HCT116 (cell line): ENCODE results near the gene GRK1.

Experiments
- ATF3 ChIP-seq: IDR thresholded peaks from 2 replicates; pipeline ENCODE4 v1.6.1; 2012
- CBX3 ChIP-seq: IDR thresholded peaks from 2 replicates; pipeline ENCODE4 v1.6.1; 2012; ENCODE audit warnings: low read depth
- CEBPB ChIP-seq: IDR thresholded peaks from 2 replicates; pipeline ENCODE4 v1.6.1; 2012; ENCODE audit warnings: low read depth
- CTCF ChIP-seq, 3 experiments: fragments of 200-600 bp in 1 of 3; sonication (generic) in 1 of 3; IDR thresholded peaks in 2 of 3; conservative IDR thresholded peaks in 1 of 3; 2 replicates each; pipeline ENCODE4 v1.5.1; 2012 to 2017; ENCODE audit warnings: low read depth in 2 of 3, low read length in 2 of 3, antibody characterized with exemption in 1 of 3, borderline replicate concordance in 1 of 3, control low read depth in 1 of 3, mild to moderate bottlenecking in 1 of 3, mixed read lengths in 1 of 3, mixed run types in 1 of 3, moderate library complexity in 1 of 3; ENCODE audit not compliant: insufficient read depth in 1 of 3
- EZH2 ChIP-seq: fragments of 200-600 bp; sonication (generic); IDR thresholded peaks from 2 replicates; pipeline ENCODE4 v1.6.1; 2017; ENCODE audit warnings: antibody characterized with exemption, mixed run types
- EZH2phosphoT487 ChIP-seq: fragments of 200-600 bp; IDR thresholded peaks from 2 replicates; pipeline ENCODE4 v1.6.1; 2018; ENCODE audit warnings: antibody characterized with exemption, borderline replicate concordance
- POLR2A ChIP-seq: IDR thresholded peaks from 2 replicates; pipeline ENCODE4 v1.7.0; 2011; ENCODE audit warnings: borderline replicate concordance; ENCODE audit not compliant: insufficient read depth, insufficient read length; ENCODE audit errors: extremely low read depth
- POLR2AphosphoS5 ChIP-seq: IDR thresholded peaks from 2 replicates; pipeline ENCODE4 v1.6.1; 2011; ENCODE audit warnings: mild to moderate bottlenecking, low read depth, low read length, moderate library complexity
- RAD21 ChIP-seq: IDR thresholded peaks from 2 replicates; pipeline ENCODE4 v1.6.1; 2012; ENCODE audit warnings: low read depth, mild to moderate bottlenecking
- REST ChIP-seq: IDR thresholded peaks from 2 replicates; pipeline ENCODE4 v1.6.1; 2012; ENCODE audit warnings: low read depth
- SIN3A ChIP-seq: IDR thresholded peaks from 2 replicates; pipeline ENCODE4 v1.6.1; 2012; ENCODE audit warnings: low read depth
- TCF7L2 ChIP-seq: IDR thresholded peaks from 2 replicates; pipeline ENCODE4 v1.7.0; 2011; ENCODE audit warnings: borderline replicate concordance, inconsistent platforms; ENCODE audit not compliant: insufficient read depth, insufficient read length; ENCODE audit errors: extremely low read depth

GRCh38 chr13:113748101-113748861 lies 81.3 kb downstream of the GRK1 start:
- TF ChIP-seq REST (no peak), POLR2A (no peak), CTCF (IDR thresholded peaks at IDR 0.05 in 2 of 3, conservative IDR thresholded peaks at IDR 0.05 in 1 of 3; ENCODE audit: borderline replicate concordance in 1 of 3, insufficient read depth in 1 of 3, low read depth in 2 of 3, low read length in 2 of 3) (no peak), EZH2 (no peak), RAD21 (no peak), POLR2AphosphoS5 (no peak), EZH2phosphoT487 (no peak), SIN3A (no peak), TCF7L2 (no peak), ATF3 (no peak), CBX3 (no peak), CEBPB (no peak)
